Midbrain (tissue), 1 donor: Measurements from ENCODE around the gene WDTC1.

Experiments used
- DNase-seq: peaks from one replicate; lab custom pipeline; 2025; lab: John Stamatoyannopoulos, UW

The WDTC1 gene

DNA sequence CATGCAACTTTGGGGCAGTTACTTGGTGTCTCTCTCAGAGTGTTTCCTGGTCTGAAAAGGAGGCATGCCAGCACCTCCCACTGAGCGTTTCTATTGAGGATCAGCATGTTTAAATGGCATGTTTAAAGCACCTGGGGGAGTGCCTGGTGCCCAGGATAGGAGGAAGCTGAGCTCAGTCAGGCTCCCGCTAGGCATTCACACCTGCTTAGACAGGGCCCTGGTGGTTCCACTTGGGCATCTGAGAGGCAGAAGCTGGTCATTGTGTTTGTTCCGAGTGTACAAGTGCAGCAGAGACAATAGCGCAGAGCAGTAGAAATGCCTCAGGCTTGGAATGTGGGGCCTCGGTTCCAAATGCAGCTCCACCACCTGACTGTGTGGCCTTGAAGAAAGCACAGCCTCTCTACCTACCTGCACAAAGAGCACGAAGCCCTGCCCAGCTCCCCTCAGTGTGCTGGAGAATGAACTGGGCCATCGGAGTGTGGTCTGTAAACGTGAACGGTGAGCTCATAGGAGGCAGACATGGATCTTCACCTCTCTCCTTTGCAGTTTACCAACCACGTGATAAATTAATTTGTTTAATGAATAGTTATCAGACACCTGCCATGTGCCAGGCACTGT lies 67.3 kb downstream of the WDTC1 start:
- DNase-seq, result no peak

DNA sequence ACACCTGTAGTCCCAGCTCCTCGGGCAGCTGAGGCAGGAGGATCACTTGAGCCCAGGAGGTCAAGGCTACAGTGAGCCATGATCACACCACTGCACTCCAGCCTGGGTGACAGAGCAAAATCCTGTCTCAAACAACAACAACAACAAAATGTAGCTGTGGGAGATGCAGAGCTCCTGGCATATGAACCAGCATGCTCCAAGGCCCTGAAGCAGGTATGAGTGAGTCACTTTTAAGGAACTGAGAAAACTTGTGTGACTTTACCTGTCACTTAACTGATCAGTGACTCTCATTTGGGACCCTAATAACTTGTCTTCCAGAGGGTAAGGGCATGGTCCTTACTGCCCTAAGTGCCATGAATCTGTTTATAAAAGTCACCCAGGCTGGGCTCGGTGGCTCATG lies 68.2 kb downstream of the WDTC1 start:
- DNase-seq, result no peak

DNA sequence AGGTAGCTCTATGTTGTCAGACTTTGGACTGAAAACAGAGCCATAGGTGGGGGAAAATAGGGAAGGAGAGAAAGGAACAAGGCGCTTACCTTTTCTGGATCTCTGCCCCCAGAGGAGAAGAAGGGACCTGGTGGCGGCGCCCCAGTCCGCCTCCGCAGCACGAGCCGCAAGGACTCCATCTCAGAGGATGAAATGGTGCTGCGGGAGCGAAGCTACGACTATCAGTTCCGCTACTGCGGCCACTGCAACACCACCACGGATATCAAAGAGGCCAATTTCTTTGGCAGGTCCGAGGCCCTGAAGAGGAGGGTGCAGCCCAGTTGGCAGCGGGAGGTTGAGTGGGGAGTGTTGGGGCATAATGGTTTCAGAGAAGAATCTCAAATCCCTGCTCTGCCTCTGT lies 69.1 kb downstream of the WDTC1 start:
- no peak for DNase-seq

DNA sequence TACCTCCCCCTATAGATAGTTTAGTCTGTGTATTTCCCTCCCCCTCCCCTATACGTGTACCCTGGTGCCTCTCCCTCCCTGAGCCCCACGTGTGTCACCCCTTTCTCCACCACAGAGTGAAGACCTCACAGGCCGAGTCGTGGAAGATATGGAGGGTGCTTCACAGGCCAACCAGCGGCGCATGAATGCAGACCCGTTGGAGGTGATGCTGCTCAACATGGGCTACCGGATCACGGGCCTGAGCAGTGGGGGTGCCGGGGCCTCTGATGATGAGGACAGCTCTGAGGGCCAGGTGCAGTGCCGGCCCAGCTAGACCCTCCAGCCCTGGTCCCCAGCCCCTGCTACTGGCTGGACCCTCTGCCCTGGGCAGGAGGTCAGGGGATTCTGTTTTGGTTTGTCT lies 71.6 kb downstream of the WDTC1 start:
- DNase-seq, result no peak

DNA sequence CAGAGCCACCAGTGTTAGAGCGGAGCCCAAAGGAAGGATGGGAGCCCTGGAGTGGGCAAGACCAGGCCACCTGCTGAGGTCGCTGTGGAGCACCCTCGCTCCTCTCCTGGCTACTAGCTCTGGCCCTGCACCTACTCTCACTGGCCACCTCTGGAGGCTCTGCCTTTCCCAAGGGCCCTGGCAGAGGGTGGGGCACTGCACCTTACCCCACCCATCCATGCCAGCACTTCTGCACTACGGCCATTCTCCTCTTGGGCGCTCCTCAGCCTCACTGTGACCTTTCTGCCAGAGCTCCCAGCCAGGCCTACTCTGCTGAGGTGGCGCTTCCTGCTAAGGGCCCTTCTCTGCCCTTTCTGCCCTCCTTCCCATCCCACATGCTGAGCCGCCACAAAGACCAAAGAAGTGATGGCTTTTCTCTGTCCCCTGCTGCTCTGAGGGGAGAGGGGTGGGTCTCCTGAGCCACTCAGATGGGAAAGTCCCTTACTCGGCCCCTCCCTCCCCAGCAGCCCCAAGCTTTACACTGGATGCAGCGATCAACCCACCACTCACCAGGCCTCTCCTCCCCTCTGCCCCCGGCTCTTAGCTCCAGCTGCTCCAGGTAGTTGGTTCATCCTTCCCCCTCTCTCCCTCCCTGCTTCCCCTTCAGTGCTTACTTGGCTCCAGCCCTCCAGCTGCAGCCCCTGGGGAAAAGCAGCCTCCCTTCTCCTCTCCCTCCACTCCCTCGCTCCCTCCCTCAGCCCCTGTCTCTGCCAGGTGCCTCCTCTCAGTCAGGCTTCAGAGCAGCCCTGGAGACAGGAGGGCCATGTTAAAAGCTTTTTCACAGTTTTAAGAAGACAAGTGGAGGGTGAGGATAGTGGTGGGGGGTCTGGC lies 72.7 kb downstream of the WDTC1 start:
- DNase-seq, result no peak

DNA sequence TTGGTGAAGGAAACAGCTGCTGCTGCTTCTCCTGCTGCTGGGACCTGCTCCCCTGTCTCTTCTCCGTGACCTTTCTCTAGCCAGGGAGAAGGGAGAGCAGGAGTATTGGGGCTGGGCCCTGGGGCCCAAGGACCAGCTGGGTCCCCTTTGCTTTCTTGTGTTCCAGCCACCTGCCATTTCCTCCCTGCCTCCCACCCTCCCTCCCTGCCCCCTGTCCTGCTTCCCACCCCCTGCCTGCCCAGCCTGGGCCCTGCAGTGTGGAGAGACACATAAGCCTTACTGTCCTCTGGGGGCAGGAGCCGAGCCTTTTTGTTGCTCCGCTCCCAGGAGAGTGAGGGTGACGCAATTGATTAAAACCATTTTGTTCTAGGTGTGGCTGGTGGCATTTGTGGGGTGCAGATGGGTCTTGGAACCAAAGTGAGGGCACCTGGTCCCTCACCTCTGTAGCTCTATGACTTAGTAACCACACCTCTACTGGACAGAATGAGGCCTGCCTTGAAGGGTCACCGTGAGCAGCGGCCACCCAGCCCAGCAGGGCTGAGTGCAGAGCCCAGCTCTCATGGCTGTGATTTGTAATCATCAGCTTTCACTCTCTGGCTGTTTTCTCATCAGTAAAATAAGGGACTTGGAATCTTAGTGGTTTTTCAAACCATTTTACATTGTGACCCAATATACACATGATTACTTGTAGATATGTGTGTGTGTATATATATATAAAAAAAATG lies 73.6 kb downstream of the WDTC1 start:
- no peak for DNase-seq

DNA sequence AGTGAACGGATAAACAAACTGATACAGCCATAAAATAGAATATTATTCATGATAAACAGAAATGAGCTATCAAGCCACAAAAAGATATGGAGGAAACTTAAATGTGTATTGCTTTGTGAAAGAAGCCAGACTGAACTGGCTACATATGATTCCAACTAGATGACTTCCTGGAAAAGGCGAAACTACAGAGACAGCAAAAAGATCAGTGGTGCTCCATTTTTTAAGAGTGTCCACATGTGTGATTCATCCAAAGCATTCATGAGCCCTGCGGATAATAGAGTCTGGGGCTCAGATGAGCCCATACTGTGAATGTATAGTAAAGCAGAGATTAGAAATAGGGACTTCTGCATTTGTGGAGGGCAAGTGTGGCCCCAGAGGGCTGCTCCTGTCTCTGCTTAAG lies 79.7 kb downstream of the WDTC1 start:
- no peak for DNase-seq

DNA sequence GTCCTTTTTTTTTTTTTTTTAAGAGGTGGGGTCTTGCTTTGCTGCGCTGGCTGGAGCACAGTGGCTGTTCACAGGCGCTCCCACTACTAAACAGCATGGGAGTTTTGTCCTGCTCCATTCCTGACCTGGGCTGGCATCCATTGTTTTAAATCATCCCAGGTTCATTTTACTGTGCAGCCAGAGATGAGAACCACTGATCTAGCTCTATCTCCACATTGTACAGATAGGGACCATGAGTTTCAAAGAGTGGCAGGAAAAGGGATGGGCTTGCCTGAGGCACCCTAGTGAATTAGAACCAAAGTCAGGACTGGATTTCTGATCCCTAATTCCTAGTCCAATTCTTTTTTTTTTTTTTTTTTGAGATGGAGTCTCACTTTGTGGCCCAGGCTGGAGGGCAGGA lies 80.3 kb downstream of the WDTC1 start:
- DNase-seq, result no peak

DNA sequence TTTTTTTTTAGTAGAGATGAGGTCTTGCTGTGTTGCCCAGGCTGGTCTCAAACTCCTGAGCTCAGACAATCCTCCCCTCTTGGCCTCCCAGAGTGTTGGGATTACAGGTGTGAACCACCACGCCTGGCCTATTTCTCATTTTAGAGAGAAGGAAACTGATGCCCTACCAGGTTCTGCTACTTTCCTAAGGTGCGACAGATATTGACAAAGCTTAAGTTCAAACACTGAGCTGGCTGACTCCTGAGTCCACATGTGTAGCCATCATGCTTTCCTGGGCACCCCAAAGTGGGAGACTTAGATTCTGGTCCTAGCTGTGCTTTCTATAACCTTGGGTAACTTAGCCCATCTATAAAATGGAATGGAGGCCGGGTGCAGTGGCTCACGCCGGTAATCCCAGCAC lies 82.4 kb downstream of the WDTC1 start:
- DNase-seq, result no peak

DNA sequence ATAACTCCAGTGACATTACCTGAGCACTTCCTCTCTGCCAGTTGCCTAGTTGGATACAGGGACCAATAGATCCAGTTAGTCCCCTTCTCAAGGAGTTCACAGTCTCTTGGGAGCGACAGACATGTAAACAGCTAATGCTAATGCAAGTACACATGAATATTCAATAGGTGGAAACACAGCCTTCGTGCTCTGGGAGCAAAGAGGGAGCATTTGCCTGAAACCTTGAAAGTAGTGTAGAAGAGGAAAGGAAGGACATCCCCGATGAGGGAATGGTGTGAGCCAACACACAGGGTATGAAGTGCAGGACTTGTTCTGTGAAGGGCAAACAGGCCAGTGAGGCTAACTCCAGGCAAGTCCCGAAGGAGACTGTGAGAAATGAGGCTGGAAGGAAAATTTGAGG lies 83.7 kb downstream of the WDTC1 start:
- DNase-seq, result no peak

DNA sequence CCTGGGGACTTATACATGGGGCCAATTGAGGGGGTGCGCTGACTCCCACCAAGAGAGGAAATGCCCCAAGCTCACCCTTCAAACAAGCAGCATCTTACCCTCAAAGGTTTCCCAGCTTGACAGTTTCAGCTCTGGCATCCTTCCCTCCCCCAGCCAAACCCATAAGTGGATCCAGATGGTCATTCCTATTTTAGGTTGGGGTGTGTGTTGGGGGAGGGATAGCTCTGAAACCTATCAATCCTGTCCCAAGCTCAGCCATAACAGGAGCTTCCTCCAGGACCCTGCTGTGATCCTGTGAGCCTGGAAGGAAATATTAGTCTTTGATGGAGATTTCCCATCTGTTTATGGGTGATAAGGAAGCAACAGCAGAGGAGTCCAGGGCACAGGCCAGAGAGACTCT lies 84.2 kb downstream of the WDTC1 start:
- no peak for DNase-seq

DNA sequence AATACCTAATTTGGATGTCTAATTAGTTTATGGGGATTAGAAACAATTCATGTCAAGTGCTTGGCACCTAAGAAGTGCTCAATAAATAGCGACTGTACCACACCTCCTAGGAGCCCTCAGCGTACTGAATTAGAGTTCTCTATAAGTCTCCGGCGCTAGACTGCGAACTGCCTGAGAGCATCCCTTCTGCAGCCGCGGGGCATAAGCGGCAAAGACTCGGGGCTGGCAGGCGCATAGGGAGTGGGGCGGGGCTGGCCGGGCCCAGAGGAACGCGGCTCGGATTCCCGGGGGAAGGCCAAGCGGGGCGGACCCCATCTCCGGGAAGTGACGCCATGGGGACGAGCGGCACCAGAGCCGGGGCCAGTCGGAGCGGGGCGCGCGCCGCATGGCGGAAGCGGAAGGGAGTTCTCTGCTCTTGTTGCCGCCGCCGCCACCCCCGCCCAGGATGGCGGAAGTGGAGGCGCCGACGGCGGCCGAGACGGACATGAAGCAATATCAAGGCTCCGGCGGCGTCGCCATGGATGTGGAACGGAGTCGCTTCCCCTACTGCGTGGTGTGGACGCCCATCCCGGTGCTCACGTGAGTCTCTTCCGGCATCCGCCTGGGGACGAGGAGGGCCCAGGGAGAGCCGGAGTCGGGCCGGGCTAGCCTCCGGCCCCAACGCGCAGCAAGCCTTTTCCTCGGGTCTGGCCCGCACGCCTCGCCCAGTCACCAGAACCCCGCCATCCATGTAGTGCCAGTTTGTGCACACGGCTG lies 87.6 kb downstream of the WDTC1 start, which contains the start of gene TMEM222:
Gene TMEM222 (plus strand): TSS at position 351 of the 756 bp plus-strand sequence. CDS start 35 bp downstream, at position 386.
- DNase-seq, result peak; percentile 99

DNA sequence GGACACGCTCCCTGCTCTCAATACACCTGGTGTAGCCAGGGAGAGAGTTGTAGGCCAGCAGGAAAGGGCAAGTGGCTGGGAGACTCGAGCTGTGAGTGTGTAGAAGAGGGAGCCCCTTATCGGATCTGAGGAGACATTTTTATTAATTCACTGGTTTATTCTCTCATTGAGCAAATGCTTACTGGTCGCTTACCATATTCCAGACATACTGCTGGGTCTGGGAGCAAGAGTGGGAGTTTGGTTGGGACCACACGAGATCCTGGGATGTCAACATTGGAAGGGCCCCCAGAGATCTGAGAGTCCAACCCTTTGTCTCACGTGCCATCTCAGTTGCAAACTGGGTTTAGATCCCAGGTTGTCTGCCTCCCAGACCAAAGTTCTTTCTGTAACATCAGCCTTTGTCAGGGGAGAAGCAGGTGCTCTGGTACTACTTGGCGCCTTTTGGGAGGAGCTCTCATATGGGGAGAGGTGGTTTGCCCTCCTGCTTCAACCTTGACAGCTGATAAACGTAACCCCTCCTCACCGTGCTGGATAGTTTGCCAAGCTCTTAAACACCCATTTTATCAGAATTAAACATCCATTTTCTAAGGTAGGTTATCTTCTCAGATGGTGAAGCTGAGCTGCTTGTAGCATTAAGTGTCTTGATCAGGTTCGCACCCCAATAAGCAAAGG lies 88.3 kb downstream of the WDTC1 start:
- DNase-seq, result peak; percentile 55

DNA sequence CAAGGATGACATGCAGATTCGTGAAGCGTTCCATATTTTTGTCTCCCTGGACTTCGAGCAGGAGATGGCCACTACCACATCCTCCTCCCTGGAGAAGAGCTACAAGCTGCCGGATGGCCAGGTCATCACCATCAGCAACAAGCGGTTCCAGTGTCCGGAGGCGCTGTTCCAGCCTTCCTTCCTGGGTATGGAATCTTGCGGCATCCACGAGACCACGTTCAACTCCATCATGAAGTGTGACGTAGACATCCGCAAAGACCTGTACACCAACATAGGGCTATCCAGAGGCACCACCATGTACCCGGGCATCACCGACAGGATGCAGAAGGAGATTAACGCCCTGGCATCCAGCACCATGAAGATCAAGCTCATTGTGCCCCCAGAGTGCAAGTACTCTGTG lies 90.9 kb downstream of the WDTC1 start:
- no peak for DNase-seq

DNA sequence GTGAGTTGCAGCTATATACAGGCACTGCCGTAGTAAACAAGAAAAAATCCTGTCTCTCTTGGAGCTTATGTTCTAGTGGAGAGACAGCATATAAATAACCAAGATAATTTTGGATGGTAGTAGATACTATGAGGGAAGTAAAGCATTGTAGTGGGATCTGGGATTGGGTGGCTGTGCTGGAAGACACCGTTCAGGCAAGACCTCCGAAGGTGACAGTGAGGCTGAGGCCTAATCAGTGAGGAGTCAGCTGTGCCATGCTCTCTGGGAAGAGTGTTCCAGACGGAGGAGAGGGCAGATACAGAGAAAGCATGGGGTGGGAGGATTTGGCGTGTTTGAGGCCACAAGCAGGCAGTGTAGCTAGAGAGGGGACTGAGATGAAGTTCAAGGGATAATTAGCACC lies 93.5 kb downstream of the WDTC1 start:
- no peak for DNase-seq

DNA sequence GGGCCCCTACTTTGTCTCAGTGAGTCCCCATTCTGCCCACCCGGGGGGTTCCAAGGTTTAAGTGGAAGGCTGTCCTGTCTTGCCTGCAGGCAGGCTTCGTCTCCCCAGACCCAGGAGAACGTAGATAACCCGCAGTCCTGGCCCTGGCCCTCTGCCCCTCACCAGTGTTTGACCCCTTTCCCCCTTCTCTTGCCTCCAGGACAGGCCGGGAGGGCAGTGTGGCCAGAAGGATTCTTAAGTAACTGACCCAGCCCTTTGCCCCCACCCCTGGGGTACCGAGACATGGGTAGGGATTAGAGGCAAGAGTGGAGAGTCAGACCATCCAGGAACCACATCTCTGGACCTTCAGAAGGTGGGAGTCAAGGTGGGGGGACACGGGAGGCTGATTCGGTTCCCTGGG lies 96.4 kb downstream of the WDTC1 start:
- DNase-seq, result no peak

DNA sequence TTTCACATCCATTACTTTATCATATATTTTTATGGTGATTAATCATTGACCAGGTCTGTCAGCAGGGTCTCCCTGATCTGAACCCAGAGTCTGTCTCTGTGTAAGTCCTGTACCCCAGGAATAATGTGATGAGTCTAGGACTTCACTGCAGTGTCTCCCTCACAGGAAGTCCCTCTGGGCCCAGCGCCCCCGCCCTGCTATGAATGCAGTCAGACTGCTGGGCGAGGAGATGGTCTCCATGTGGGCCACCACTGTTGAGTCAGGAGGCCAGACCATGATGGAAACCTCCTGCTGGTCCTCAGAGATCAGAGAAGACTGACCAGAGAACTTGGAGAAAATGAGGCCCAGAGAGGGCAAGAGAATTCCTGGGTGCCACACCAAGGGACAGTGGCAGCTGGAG lies 97.0 kb downstream of the WDTC1 start:
- DNase-seq, result no peak

DNA sequence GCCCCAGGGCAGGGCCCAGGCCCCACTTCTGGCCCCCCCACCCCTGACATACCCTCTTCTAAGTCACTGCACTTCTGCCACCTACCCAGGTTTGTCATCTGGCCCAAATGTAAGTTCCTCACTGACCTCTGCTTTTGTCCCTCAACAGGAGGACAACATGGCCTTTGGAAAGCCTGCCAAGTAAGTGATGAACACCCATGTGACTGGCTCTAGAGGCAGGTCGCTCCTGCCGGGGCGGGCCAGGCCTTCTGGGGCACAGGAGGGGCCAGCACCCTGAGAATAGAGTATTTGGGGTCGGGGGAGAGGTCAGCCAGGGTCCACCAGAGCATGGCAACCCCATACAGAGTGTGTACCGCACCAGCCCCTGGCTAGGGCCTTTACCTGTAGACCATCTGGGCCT lies 97.5 kb downstream of the WDTC1 start:
- DNase-seq, result no peak

DNA sequence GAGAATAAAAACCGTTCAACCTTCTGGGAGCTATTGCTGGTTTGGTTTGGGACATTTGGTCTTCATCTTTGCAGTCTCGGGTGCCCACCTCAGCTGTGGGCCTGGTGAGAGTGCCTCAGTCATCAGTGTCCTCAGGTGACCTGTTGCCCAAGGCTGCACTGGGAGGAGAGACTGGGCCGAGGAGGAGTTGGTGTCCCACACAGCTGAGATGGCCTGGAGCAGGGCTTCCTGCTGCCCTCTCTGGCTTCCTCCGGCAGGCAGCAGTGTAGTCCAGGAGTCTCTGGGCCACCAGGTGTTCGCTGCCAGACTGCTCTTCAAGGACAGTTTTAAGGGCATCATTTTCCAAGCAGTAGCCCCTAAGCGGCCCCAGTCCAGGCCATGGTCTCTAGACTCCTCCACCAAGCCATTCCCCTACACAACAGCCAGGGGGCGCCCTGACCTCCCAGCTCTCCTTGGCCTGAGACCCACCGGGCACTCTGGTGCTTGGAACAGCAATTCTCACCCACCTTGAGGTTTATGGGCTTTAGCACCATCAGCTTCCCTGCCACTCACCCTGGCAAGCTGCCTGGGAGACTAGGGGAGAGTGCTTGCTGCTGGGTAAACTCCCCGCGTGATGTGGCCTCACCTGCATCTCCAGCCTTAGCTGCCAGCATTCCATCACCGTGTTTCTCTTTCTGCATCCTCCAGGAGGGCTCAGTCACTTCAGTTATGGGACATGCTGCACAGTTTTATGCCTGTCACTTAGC lies 98.3 kb downstream of the WDTC1 start:
- peak; percentile 18 for DNase-seq

DNA sequence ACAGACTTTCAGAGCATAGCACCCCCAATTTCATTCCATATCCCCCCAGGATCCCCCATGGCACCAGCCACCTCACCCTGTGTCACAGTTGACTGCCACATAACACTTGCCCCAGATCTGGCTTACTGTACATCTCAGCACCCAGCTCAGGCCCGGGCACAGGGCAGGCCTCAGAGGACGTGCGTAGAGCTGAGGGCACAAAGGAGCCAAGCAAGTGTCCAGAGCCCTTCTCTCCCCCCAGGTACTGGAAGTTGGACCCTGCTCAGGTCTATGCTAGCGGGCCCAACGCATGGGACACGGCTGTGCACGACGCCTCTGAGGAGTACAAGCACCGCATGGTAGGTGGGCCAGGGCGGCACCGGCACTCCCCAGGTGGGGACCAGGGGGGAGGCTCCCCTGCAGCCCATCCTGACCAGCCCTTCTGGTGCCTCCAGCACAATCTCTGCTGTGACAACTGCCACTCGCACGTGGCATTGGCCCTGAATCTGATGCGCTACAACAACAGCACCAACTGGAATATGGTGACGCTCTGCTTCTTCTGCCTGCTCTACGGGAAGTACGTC lies 99.4 kb downstream of the WDTC1 start:
- no peak for DNase-seq
